BE2C (cell line): ENCODE data around the gene NASP.
"Not testable (repeated sequence)": the region's sequence is repeated elsewhere in the genome, so short reads cannot be mapped to it uniquely, and the experiment has no call there.

Experiments
- DNase-seq: peaks from one replicate; pipeline ENCODE4 v3.0.0-alpha.2; 2020
- H3K27me3 ChIP-seq: fragments of 250-450 bp; sonication (Bioruptor Pico); 2 replicates; pipeline ENCODE4 v1.5.1; 2020; ENCODE audit warnings: mild to moderate bottlenecking
- H3K36me3 ChIP-seq: fragments of 250-450 bp; sonication (Bioruptor Pico); 2 replicates; pipeline ENCODE4 v1.5.1; 2020; ENCODE audit warnings: mild to moderate bottlenecking
- H3K4me1 ChIP-seq: fragments of 250-450 bp; sonication (Bioruptor Pico); 2 replicates; pipeline ENCODE4 v1.5.1; 2020
- H3K4me3 ChIP-seq: 2 replicates; pipeline ENCODE4 v1.5.1; 2011; ENCODE audit warnings: low read depth, low read length
- H3K9me3 ChIP-seq: fragments of 250-450 bp; sonication (Bioruptor Pico); 2 replicates; pipeline ENCODE4 v1.5.1; 2020
- TF ChIP-seq, protein P1 (sequence below): IDR thresholded peaks from 2 replicates; pipeline ENCODE4 v1.5.1; 2012; ENCODE audit warnings: mild to moderate bottlenecking, low read depth, low read length

The NASP gene

GRCh38 chr1:45589861-45590260, 6.0 kb downstream of the NASP start:
- H3K36me3 ChIP-seq = peaks cover 26% of the 10 kb centered on the region
- TF ChIP-seq, protein P1, sequence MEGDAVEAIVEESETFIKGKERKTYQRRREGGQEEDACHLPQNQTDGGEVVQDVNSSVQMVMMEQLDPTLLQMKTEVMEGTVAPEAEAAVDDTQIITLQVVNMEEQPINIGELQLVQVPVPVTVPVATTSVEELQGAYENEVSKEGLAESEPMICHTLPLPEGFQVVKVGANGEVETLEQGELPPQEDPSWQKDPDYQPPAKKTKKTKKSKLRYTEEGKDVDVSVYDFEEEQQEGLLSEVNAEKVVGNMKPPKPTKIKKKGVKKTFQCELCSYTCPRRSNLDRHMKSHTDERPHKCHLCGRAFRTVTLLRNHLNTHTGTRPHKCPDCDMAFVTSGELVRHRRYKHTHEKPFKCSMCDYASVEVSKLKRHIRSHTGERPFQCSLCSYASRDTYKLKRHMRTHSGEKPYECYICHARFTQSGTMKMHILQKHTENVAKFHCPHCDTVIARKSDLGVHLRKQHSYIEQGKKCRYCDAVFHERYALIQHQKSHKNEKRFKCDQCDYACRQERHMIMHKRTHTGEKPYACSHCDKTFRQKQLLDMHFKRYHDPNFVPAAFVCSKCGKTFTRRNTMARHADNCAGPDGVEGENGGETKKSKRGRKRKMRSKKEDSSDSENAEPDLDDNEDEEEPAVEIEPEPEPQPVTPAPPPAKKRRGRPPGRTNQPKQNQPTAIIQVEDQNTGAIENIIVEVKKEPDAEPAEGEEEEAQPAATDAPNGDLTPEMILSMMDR = no peak
- no peak overlapping the region for H3K4me3 ChIP-seq
- H3K27me3 ChIP-seq = no peaks in the 10 kb centered on the region
- H3K9me3 ChIP-seq = no peaks in the 10 kb centered on the region
- DNase-seq = no peak
- H3K4me1 ChIP-seq = no peaks in the 10 kb centered on the region

DNA sequence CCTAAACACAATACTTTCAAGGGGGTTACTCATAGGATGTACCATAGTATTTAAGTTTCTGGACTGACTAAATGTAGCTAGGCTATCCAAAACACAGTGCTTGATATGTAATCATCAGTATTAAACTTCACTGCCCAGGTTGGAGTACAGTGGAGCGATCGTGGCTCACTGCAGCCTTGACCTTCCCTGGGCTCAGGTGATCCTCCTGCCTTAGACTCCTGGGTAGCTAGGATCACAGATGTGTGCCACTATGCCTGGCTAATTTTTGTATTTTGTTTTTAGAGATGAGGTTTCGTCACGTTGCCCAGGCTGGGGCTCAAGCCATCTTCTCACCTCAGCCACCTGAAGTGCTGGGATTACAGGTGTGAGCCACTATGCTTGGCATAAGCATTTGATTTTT, 10.6 kb downstream of the NASP start:
- no peak for DNase-seq
- no peaks in the 10 kb centered on the region for H3K9me3 ChIP-seq
- TF ChIP-seq, protein P1 = no peak
- H3K36me3 ChIP-seq = peaks cover 29% of the 10 kb centered on the region
- no peak overlapping the region for H3K4me3 ChIP-seq
- no peaks in the 10 kb centered on the region for H3K27me3 ChIP-seq
- no peaks in the 10 kb centered on the region for H3K4me1 ChIP-seq

- not testable (repeated sequence) for H3K4me3 ChIP-seq, H3K4me1 ChIP-seq, H3K9me3 ChIP-seq, H3K27me3 ChIP-seq, DNase-seq
- H3K36me3 ChIP-seq = peaks cover 23% of the 10 kb centered on the region
These were observed 12.9 kb downstream of the NASP start for GRCh38 chr1:45596765-45597164.

DNA sequence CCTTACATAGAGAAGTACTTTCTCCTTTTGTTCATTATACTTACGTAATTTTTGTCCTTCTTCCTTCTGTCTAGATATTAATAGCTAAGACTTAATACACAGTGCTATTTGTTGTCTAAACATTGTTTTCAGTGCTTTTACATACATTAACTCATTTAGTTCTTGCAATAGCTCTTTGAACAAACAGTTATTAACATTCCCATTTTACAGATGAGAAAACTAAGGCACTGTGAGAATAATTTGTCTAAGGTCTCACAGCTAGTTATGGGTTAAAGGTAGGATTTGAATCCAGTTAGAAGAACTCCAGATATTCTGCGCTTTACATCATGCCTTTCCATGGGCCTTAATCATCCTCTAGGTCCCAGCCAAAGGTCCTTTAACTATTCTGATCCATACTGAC, 20.4 kb downstream of the NASP start:
- Histone ChIP-seq H3K27me3 (no peaks in the 10 kb centered on the region), H3K9me3 (no peaks in the 10 kb centered on the region), H3K36me3 (peaks cover 25% of the 10 kb centered on the region), H3K4me3 (no peak overlapping the region), H3K4me1 (no peaks in the 10 kb centered on the region)
- TF ChIP-seq, protein P1 = no peak
- no peak for DNase-seq

DNA sequence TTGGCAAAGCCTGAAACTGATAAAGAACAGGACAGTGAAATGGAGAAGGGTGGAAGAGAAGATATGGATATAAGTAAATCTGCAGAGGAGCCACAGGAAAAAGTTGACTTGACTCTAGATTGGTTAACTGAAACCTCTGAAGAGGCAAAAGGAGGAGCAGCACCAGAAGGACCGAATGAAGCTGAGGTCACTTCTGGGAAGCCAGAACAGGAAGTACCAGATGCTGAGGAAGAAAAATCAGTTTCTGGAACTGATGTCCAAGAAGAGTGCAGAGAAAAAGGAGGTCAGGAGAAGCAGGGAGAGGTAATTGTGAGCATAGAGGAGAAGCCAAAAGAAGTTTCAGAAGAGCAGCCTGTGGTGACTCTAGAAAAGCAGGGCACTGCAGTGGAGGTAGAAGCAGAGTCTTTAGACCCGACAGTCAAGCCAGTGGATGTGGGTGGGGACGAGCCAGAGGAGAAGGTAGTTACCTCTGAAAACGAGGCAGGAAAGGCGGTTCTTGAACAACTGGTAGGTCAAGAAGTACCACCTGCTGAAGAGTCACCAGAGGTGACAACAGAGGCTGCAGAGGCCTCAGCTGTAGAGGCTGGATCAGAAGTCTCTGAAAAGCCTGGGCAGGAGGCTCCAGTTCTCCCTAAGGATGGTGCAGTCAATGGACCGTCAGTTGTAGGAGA, 23.7 kb downstream of the NASP start:
- Histone ChIP-seq H3K27me3 (no peaks in the 10 kb centered on the region), H3K36me3 (peaks cover 37% of the 10 kb centered on the region), H3K4me3 (no peak overlapping the region), H3K9me3 (no peaks in the 10 kb centered on the region), H3K4me1 (no peaks in the 10 kb centered on the region)
- DNase-seq = no peak
- TF ChIP-seq, protein P1 = no peak

DNA sequence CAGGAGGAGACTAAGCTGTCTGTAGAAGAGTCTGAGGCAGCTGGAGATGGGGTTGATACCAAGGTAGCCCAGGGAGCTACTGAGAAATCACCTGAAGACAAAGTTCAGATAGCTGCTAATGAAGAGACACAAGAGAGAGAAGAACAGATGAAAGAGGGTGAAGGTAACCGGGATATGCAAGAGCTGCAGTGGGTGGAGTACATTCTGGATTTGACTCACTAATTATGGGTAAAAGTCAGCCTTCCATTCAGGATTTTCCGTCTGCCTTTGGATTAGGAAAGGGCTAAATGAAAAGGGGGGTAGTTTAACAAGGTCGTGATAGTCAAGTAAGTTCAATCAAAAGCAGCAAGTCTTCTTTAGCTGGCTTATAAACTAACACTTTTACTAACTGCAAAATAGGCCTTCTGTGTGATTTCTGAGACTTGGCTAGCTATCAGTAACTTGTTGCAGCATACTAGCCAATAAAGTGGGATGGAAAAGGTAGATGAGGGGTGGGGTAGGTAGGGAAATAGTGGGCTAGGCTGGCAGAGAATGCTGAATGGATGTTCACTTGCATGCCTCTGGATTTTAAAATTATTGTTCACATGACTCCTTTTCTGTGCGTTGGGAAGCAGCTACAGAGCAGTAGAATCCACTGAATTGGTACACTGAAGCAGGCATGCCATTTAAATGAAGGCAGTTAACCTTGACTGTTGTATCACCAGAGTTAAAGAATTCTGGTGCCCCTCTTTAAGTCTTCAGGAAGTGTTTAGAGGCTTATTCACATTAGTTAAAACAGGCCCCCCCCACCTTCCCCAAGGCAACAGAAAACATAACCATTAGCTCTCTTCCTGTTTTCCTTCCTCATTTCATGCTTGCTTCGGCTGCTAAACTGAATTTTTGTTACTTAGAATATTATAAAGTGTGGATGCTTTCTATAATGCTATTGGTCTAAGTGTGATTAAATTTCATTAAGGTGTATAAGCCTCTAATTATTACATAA, 24.6 kb downstream of the NASP start:
- no peaks in the 10 kb centered on the region for H3K9me3 ChIP-seq
- no peak for DNase-seq
- peaks cover 42% of the 10 kb centered on the region for H3K36me3 ChIP-seq
- no peak overlapping the region for H3K4me3 ChIP-seq
- no peaks in the 10 kb centered on the region for H3K27me3 ChIP-seq
- TF ChIP-seq, protein P1 = no peak
- H3K4me1 ChIP-seq = no peaks in the 10 kb centered on the region
